HepG2 (cell line): ENCODE data around the gene CTTNBP2NL. TPM values are rescaled to one million over a fixed set of nuclear protein-coding genes. Genes with fewer than 3 reads are reported as not detected.

Experiments
- ATAC-seq: fragments of 200-7000 bp; cut with Tn5 transposase; 3 replicates; pipeline ENCODE4 v1.9.1; 2020; ENCODE audit warnings: mild to moderate bottlenecking, moderate library complexity
- Bru-seq: library from RNA; stranded (reverse); fragments of 400-500 nt; gene quantifications from one replicate; lab custom pipeline; 2021; lab: Mats Ljungman, UMichigan
- BruChase-seq, 2 experiments: library from RNA; stranded (reverse); fragments of 400-500 nt; gene quantifications; one replicate each; lab custom pipeline; 2021; lab: Mats Ljungman, UMichigan
- BruUV-seq: library from RNA; stranded (reverse); fragments of 400-500 nt; replicated peaks from 2 replicates; lab custom pipeline; 2021; lab: Mats Ljungman, UMichigan
- CTCF ChIA-PET: fragments of 300-600 bp; formaldehyde crosslinking; extraction: SDS; loops from one replicate; lab custom pipeline; 2021; ENCODE audit warnings: low total read pairs, inconsistent platforms, low intra/inter-chr PET ratio; lab: Yijun Ruan, JAX
- POLR2A ChIA-PET: fragments of 350-600 bp; sonication (Branson Sonifier 250); formaldehyde crosslinking; loops from one replicate; lab custom pipeline; 2020; ENCODE audit warnings: antibody characterized with exemption, inconsistent platforms; lab: Yijun Ruan, JAX
- DNase-seq: peaks from one replicate; pipeline ENCODE4 v3.0.0-alpha.2; 2015; ENCODE audit warnings: low spot score
- FAIRE-seq: peaks from 3 replicates; lab custom pipeline; 2011; peaks lifted over from hg19 to GRCh38; lab: Jason Lieb, UNC
- H2AFZ ChIP-seq: one replicate; pipeline ENCODE4 v1.6.1; 2011; ENCODE audit warnings: low read length, inconsistent platforms
- H3K27ac ChIP-seq: fragments of 300-600 bp; 3 replicates; pipeline ENCODE4 v1.8.0; 2011; ENCODE audit warnings: mixed run types, mild to moderate bottlenecking, mixed read lengths, low read length, inconsistent platforms; ENCODE audit not compliant: insufficient read depth; ENCODE audit errors: extremely low read length
- H3K27me3 ChIP-seq, 2 experiments: fragments of 200-600 bp in 1 of 2; 2 replicates in 1 of 2; 3 replicates in 1 of 2; pipeline versions ENCODE4 v1.6.0 to v1.8.0; 2011; ENCODE audit warnings: low read length in 2 of 2, mild to moderate bottlenecking in 2 of 2, moderate library complexity in 2 of 2, inconsistent platforms in 1 of 2; ENCODE audit not compliant: insufficient read depth in 2 of 2, control insufficient read depth in 1 of 2
- H3K36me3 ChIP-seq, 2 experiments: fragments of 200-600 bp in 1 of 2; replicated peaks in 1 of 2; 2 replicates in 1 of 2; 3 replicates in 1 of 2; pipeline versions ENCODE4 v1.5.1 to v1.8.0; 2011; ENCODE audit warnings: low read length in 2 of 2, inconsistent platforms in 1 of 2; ENCODE audit not compliant: insufficient read depth in 2 of 2, control insufficient read depth in 1 of 2
- H3K4me1 ChIP-seq: 2 replicates; pipeline ENCODE4 v1.5.1; 2012; ENCODE audit warnings: low read length, inconsistent platforms; ENCODE audit not compliant: insufficient read depth
- H3K4me2 ChIP-seq: 2 replicates; pipeline ENCODE4 v1.6.0; 2011; ENCODE audit warnings: low read depth, low read length, inconsistent platforms
- H3K4me3 ChIP-seq, 3 experiments: fragments of 200-600 bp in 1 of 3; sonication (generic), shearing (Covaris generic) in 1 of 3; replicated peaks in 1 of 3; 2 replicates each; pipeline ENCODE4 v1.5.1; 2011 to 2016; ENCODE audit warnings: low read length in 3 of 3, inconsistent platforms in 2 of 3, low read depth in 2 of 3, mild to moderate bottlenecking in 2 of 3, control low read depth in 1 of 3, mixed read lengths in 1 of 3; ENCODE audit not compliant: insufficient read depth in 1 of 3
- H3K79me2 ChIP-seq: one replicate; pipeline ENCODE4 v1.6.1; 2011; ENCODE audit warnings: low read length, inconsistent platforms; ENCODE audit not compliant: insufficient read depth
- H3K9ac ChIP-seq: 2 replicates; pipeline ENCODE4 v1.6.0; 2011; ENCODE audit warnings: mild to moderate bottlenecking, low read depth, low read length, inconsistent platforms; ENCODE audit not compliant: insufficient read depth
- H3K9me3 ChIP-seq: 2 replicates; pipeline ENCODE4 v1.5.1; 2012; ENCODE audit warnings: mild to moderate bottlenecking, low read length
- H4K20me1 ChIP-seq: 2 replicates; pipeline ENCODE4 v1.6.0; 2011; ENCODE audit warnings: inconsistent platforms, mild to moderate bottlenecking, low read length, moderate library complexity; ENCODE audit not compliant: insufficient read depth
- MTA3 ChIP-seq: sonication (generic); formaldehyde crosslinking; IDR thresholded peaks from 2 replicates; pipeline ENCODE4 v1.4.0; 2020; ENCODE audit warnings: missing genetic modification reagents
- NFKB2 ChIP-seq: sonication (generic); formaldehyde crosslinking; IDR thresholded peaks from 2 replicates; pipeline ENCODE4 v1.4.0; 2020; ENCODE audit warnings: missing genetic modification reagents, borderline replicate concordance
- SOX6 ChIP-seq, 2 experiments: fragments of 450-650 bp in 1 of 2; sonication (generic) in 1 of 2; formaldehyde crosslinking in 1 of 2; IDR thresholded peaks; 2 replicates each; pipeline versions ENCODE4 v1.4.0 to v1.6.1; 2017 to 2020; ENCODE audit warnings: antibody characterized with exemption in 1 of 2, mild to moderate bottlenecking in 1 of 2, missing genetic modification reagents in 1 of 2
- SP2 ChIP-seq: sonication (generic); formaldehyde crosslinking; IDR thresholded peaks from 2 replicates; pipeline ENCODE4 v1.5.1; 2020; ENCODE audit warnings: mild to moderate bottlenecking, missing genetic modification reagents
- ZBTB38 ChIP-seq: sonication (generic); formaldehyde crosslinking; IDR thresholded peaks from 2 replicates; pipeline ENCODE4 v1.5.1; 2020; ENCODE audit warnings: mild to moderate bottlenecking, missing genetic modification reagents
- ZNF3 ChIP-seq: IDR thresholded peaks from 2 replicates; pipeline ENCODE4 v1.7.0; 2017; ENCODE audit warnings: inconsistent platforms
- ZNF713 ChIP-seq: sonication (generic); formaldehyde crosslinking; IDR thresholded peaks from 2 replicates; pipeline ENCODE4 v1.4.0; 2020; ENCODE audit warnings: mild to moderate bottlenecking, missing genetic modification reagents
- WGBS: methylation state at CpG from one replicate; pipeline ENCODE4 v1.1.6; 2017; ENCODE audit warnings: low lambda C conversion rate; 5-methylcytosine and 5-hydroxymethylcytosine counted together
- in situ Hi-C: cut with HindIII; loops from 2 replicates; pipeline ENCODE4 v1.10.0; 2017; ENCODE audit warnings: low pct_unique_long_range_greater_than_20kb; ENCODE audit not compliant: extremely low pct_ligation_motif_present
- intact Hi-C: fragments of 100-400 bp; cut with micrococcal nuclease; formaldehyde crosslinking; loops from one replicate; pipeline ENCODE4 v1.10.0; 2022; ENCODE audit not compliant: unreplicated experiment
- long read RNA-seq, 2 experiments: library from RNA in 1 of 2; library from polyadenylated mRNA in 1 of 2; stranded (forward) in 1 of 2; unstranded in 1 of 2; transcript quantifications; one replicate each; pipeline ENCODE4 v2.0.0, GENCODE V29; 2019 to 2022
- polyA minus RNA-seq, 3 experiments: library from RNA; depleted of rRNA, polyadenylated mRNA; stranded (reverse); fragments of >200 nt; gene quantifications; 2 replicates each; pipeline ENCODE4 v1.2.3, GENCODE V29; 2011; ENCODE audit warnings: low replicate concordance in 1 of 3
- polyA plus RNA-seq, 8 experiments: library from polyadenylated mRNA; depleted of rRNA in 3 of 8; stranded (reverse) in 7 of 8; unstranded in 1 of 8; fragments of >200 nt; fragmentation: Illumina TruSeq in 4 of 8; extraction: Trizol in 4 of 8; gene quantifications; 2 replicates each; pipeline versions ENCODE4 v1.2.1 to v1.2.3, GENCODE V29; 2011 to 2016; ENCODE audit warnings: low read depth in 4 of 8, missing spikeins in 1 of 8, mixed read lengths in 1 of 8; ENCODE audit not compliant: insufficient read depth in 1 of 8
- total RNA-seq, 5 experiments: library from RNA; depleted of rRNA; stranded (reverse); fragments of >200 nt; fragmentation: Illumina TruSeq; extraction: Trizol; gene quantifications; 2 replicates each; pipeline ENCODE4 v1.2.3, GENCODE V29; 2016; ENCODE audit warnings: low read depth in 1 of 5
- TF ChIP-seq, protein P1 (sequence below): IDR thresholded peaks from 2 replicates; pipeline ENCODE4 v1.6.1; 2016; ENCODE audit warnings: missing genetic modification reagents, missing compliant biosample characterization
- TF ChIP-seq, protein P2 (sequence below): sonication (generic); formaldehyde crosslinking; IDR thresholded peaks from 2 replicates; pipeline ENCODE4 v1.5.0; 2020; ENCODE audit warnings: mild to moderate bottlenecking, missing genetic modification reagents, moderate library complexity
- TF ChIP-seq, protein P3 (sequence below): sonication (generic); formaldehyde crosslinking; IDR thresholded peaks from 2 replicates; pipeline ENCODE4 v1.4.0; 2020; ENCODE audit warnings: missing genetic modification reagents

The CTTNBP2NL gene, protein sequence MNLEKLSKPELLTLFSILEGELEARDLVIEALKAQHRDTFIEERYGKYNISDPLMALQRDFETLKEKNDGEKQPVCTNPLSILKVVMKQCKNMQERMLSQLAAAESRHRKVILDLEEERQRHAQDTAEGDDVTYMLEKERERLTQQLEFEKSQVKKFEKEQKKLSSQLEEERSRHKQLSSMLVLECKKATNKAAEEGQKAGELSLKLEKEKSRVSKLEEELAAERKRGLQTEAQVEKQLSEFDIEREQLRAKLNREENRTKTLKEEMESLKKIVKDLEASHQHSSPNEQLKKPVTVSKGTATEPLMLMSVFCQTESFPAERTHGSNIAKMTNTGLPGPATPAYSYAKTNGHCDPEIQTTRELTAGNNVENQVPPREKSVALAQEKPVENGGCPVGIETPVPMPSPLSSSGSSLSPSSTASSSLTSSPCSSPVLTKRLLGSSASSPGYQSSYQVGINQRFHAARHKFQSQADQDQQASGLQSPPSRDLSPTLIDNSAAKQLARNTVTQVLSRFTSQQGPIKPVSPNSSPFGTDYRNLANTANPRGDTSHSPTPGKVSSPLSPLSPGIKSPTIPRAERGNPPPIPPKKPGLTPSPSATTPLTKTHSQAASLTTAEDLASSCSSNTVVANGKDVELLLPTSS
- total RNA-seq (2016; rRNA removed; fragmentation: Illumina TruSeq; extraction: Trizol) (4.1 and 6.1 TPM in 2 replicates), polyA plus RNA-seq (2011; rRNA removed) (2.1 and 3.0 TPM in 2 replicates), polyA minus RNA-seq (2011; rRNA and poly(A)+ RNA removed; ENCODE audit: low replicate concordance) (6.0 and 23.5 TPM in 2 replicates), Bru-seq, nascent RNA (percentile 56 among the genes with signal in this experiment), BruChase-seq, experiment 1, labeled RNA remaining after a 6-hour chase (percentile 50 among the genes with signal in this experiment), BruChase-seq, experiment 2, labeled RNA remaining after a 2-hour chase (percentile 53 among the genes with signal in this experiment)
- total RNA-seq (2016; cell fraction: cytosol; rRNA removed; fragmentation: Illumina TruSeq; extraction: Trizol; ENCODE audit: low read depth): 0.79 and 1.0 TPM in 2 replicates
- 3.9 and 7.0 TPM in 2 replicates for total RNA-seq (2016; cell fraction: insoluble cytoplasmic fraction; rRNA removed; fragmentation: Illumina TruSeq; extraction: Trizol)
- 2.7 and 3.0 TPM in 2 replicates for total RNA-seq (2016; cell fraction: membrane; rRNA removed; fragmentation: Illumina TruSeq; extraction: Trizol)
- total RNA-seq (2016; cell fraction: nucleus; rRNA removed; fragmentation: Illumina TruSeq; extraction: Trizol): 3.4 and 3.8 TPM in 2 replicates
- 1.1 and 2.2 TPM in 2 replicates for polyA plus RNA-seq (2011; cell fraction: cytosol; rRNA removed)
- polyA plus RNA-seq (2011; cell fraction: nucleus; rRNA removed): 3.2 and 3.8 TPM in 2 replicates
- polyA plus RNA-seq (2012): 3.3 and 3.8 TPM in 2 replicates
- polyA plus RNA-seq (2016; cell fraction: cytosol; fragmentation: Illumina TruSeq; extraction: Trizol; ENCODE audit: low read depth): 0.33 and 0.38 TPM in 2 replicates
- 4.1 and 4.2 TPM in 2 replicates for polyA plus RNA-seq (2016; cell fraction: insoluble cytoplasmic fraction; fragmentation: Illumina TruSeq; extraction: Trizol; ENCODE audit: low read depth)
- polyA plus RNA-seq (2016; cell fraction: membrane; fragmentation: Illumina TruSeq; extraction: Trizol; ENCODE audit: low read depth): 0.71 and 0.99 TPM in 2 replicates
- polyA plus RNA-seq (2016; cell fraction: nucleus; fragmentation: Illumina TruSeq; extraction: Trizol; ENCODE audit: insufficient read depth, low read depth): 2.9 and 4.9 TPM in 2 replicates
- polyA minus RNA-seq (2011; cell fraction: cytosol; rRNA and poly(A)+ RNA removed): 2.5 and 3.6 TPM in 2 replicates
- 17.0 and 19.6 TPM in 2 replicates for polyA minus RNA-seq (2011; cell fraction: nucleus; rRNA and poly(A)+ RNA removed)
- long read RNA-seq, experiment 1, full-length matches to known transcripts: 1 of 3 reads
- long read RNA-seq, experiment 1, partial matches to known transcripts: 1 of 3 reads
- long read RNA-seq, experiment 1, other reads (novel, unspliced or antisense): 1 of 3 reads
- long read RNA-seq, experiment 2, full-length matches to known transcripts: 1 of 11 reads
- long read RNA-seq, experiment 2, partial matches to known transcripts: 1 of 11 reads
- long read RNA-seq, experiment 2, other reads (novel, unspliced or antisense): 9 of 11 reads

DNA sequence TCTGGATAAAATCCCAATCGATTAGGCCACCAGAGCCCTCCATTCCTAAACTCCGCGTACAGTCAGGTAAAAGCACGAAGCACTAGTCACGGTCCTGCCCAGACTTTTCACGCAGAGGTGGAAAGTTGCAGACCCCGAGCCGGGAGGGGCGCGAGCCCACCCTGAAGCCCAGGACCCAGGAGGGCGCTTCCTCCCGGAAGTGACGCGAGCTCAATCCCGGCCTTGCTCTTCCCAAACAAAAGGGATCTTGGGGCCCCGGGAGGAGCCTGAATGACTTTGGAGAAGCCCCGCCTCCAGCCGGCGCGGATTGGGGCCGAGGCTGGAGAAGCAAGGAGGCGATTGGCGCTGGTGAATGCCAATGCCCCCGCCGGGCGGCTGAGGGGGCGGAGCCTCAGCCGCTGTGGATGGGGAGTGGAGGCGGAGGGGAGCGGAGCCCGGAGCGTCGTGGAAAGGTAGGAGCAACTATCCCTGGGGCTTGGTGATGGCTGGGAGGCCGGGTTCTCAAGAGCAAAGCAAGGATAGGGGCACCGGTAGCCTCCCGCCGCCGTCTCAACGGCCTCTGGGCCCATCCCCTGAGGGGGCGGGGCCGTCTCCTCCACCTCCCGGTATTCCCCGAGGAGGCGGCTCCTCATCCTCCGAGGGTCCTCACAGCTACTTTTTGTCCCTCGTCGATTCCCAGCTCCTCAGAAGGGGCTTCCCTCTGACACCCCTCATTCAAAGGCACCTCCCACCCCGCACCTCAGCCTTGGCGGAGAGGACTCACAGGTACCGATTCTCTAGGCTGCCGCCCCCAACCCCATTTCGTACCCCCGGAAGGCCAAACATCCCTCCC lies at the start of gene CTTNBP2NL:
CTTNBP2NL (plus strand) TSS at position 394 of the 832 bp plus-strand sequence. CDS start 19,952 bp downstream, outside the sequence.
- Histone ChIP-seq H3K4me1 (peaks cover 43% of the 10 kb centered on the region), H3K36me3 (no peaks in the 10 kb centered on the region), H3K9me3 (no peaks in the 10 kb centered on the region), H3K9ac (peak within 1 kb of the TSS; percentile 75), H4K20me1 (no peaks in the 10 kb centered on the region), H2AFZ (peak within 1 kb of the TSS; percentile 10), H3K4me2 (peak within 1 kb of the TSS; percentile 85), H3K79me2 (peaks cover 28% of the 10 kb centered on the region), H3K4me3 (peak within 1 kb of the TSS; percentile 87 to 99 (median 92)), H3K27ac (peak within 1 kb of the TSS; percentile 56), H3K27me3 (no peaks in the 10 kb centered on the region; a peak in 1 of 5 replicates)
- FAIRE-seq (peak; percentile 59), ATAC-seq (peak; percentile 97), DNase-seq (peak; percentile 93)
- WGBS: under 1% methylated on average over 17 of the region's 53 CpGs
- POLR2A ChIA-PET: interaction anchor here (0.9 to 1.8 kb wide), 3 partner anchors 66 to 309 kb away, joined by 3 to 8 read pairs (median 5); no protein-coding TSS in a partner anchor
- in situ Hi-C loops: loop anchor here (5.0 kb wide), 1 partner anchor 66 kb away; no protein-coding TSS in a partner anchor
- intact Hi-C loops: loop anchor here (2.0 kb wide), 1 partner anchor 311 kb away; the partner anchor contains the start of gene RHOC
- CTCF ChIA-PET: interaction anchor here (0.8 kb wide), 1 partner anchor 70 kb away, joined by 3 read pairs; no protein-coding TSS in a partner anchor
- TSS peak; percentile 64 for BruUV-seq
- TF ChIP-seq, protein P1, sequence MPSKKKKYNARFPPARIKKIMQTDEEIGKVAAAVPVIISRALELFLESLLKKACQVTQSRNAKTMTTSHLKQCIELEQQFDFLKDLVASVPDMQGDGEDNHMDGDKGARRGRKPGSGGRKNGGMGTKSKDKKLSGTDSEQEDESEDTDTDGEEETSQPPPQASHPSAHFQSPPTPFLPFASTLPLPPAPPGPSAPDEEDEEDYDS (CRISPR knock-in tag): peak; percentile 60; the same call in 1 of the 2 replicates
- TF ChIP-seq SOX6 (IDR thresholded peaks at IDR 0.05): no peak
- peak; percentile 30; the same call in 1 of the 2 replicates for TF ChIP-seq SOX6 (CRISPR knock-in tag; IDR thresholded peaks at IDR 0.05)
- TF ChIP-seq SP2 (CRISPR knock-in tag): peak; percentile 92
- TF ChIP-seq, protein P2, sequence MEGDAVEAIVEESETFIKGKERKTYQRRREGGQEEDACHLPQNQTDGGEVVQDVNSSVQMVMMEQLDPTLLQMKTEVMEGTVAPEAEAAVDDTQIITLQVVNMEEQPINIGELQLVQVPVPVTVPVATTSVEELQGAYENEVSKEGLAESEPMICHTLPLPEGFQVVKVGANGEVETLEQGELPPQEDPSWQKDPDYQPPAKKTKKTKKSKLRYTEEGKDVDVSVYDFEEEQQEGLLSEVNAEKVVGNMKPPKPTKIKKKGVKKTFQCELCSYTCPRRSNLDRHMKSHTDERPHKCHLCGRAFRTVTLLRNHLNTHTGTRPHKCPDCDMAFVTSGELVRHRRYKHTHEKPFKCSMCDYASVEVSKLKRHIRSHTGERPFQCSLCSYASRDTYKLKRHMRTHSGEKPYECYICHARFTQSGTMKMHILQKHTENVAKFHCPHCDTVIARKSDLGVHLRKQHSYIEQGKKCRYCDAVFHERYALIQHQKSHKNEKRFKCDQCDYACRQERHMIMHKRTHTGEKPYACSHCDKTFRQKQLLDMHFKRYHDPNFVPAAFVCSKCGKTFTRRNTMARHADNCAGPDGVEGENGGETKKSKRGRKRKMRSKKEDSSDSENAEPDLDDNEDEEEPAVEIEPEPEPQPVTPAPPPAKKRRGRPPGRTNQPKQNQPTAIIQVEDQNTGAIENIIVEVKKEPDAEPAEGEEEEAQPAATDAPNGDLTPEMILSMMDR: 0 out of 2 replicates have a peak, but pooled peaks have one; percentile 5
- TF ChIP-seq, protein P3, sequence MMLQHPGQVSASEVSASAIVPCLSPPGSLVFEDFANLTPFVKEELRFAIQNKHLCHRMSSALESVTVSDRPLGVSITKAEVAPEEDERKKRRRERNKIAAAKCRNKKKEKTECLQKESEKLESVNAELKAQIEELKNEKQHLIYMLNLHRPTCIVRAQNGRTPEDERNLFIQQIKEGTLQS (CRISPR knock-in tag): no peak
- TF ChIP-seq MTA3 (CRISPR knock-in tag): no peak
- TF ChIP-seq ZBTB38: peak; percentile 27; the same call in 1 of the 2 replicates
- no peak for TF ChIP-seq ZNF3
- 0 out of 2 replicates have a peak, but pooled peaks have one; percentile 72 for TF ChIP-seq ZNF713 (CRISPR knock-in tag)
- peak; percentile 26; the same call in 1 of the 2 replicates for TF ChIP-seq NFKB2 (CRISPR knock-in tag)
